A673 (cell line): ENCODE results near the gene ULK4. TPM values are rescaled to one million over a fixed set of nuclear protein-coding genes. Genes with fewer than 3 reads are reported as not detected.
A peak's percentile ranks its signal among the peaks of the same experiment; 100 is the strongest.

ENCODE experiments used
- BruUV-seq: library from RNA; stranded (reverse); fragments of 400-500 nt; replicated peaks from 2 replicates; lab custom pipeline; 2021; lab: Mats Ljungman, UMichigan
- CTCF ChIA-PET: fragments of 300-600 bp; sonication (Branson Sonifier 250); formaldehyde crosslinking; loops from one replicate; lab custom pipeline; 2022; ENCODE audit warnings: antibody characterized with exemption; lab: Charles Lee
- POLR2A ChIA-PET: fragments of 300-600 bp; sonication (Branson Sonifier 250); formaldehyde crosslinking; loops from one replicate; lab custom pipeline; 2022; ENCODE audit warnings: antibody characterized with exemption; ENCODE audit not compliant: low non-redundant PET; lab: Charles Lee
- DNase-seq: peaks from one replicate; pipeline ENCODE4 v3.0.0-alpha.2; 2015; ENCODE audit warnings: low spot score
- H3K27ac ChIP-seq: fragments of 200-600 bp; sonication (generic); 2 replicates; pipeline ENCODE4 v1.5.1; 2016; ENCODE audit warnings: mixed run types, low read depth, mild to moderate bottlenecking, mixed read lengths, antibody characterized with exemption, low read length; ENCODE audit not compliant: poor library complexity, severe bottlenecking
- H3K27me3 ChIP-seq: fragments of 200-600 bp; sonication (generic); replicated peaks from 2 replicates; pipeline ENCODE4 v1.6.1; 2017; ENCODE audit warnings: mixed run types, low read depth, mild to moderate bottlenecking, mixed read lengths, antibody characterized with exemption, low read length; ENCODE audit not compliant: insufficient read depth, poor library complexity
- H3K36me3 ChIP-seq: fragments of 200-600 bp; sonication (generic); 2 replicates; pipeline ENCODE4 v1.6.1; 2016; ENCODE audit warnings: mixed run types, mild to moderate bottlenecking, mixed read lengths, antibody characterized with exemption, low read length; ENCODE audit not compliant: insufficient read depth, poor library complexity, severe bottlenecking
- H3K4me1 ChIP-seq: fragments of 200-600 bp; sonication (generic); 2 replicates; pipeline ENCODE4 v1.6.1; 2017; ENCODE audit warnings: mixed run types, mild to moderate bottlenecking, mixed read lengths, antibody characterized with exemption, low read length; ENCODE audit not compliant: insufficient read depth, poor library complexity, severe bottlenecking
- H3K4me3 ChIP-seq: fragments of 200-600 bp; sonication (generic); 2 replicates; pipeline ENCODE4 v1.5.1; 2016; ENCODE audit warnings: low read depth, mixed run types, mild to moderate bottlenecking, mixed read lengths, low read length; ENCODE audit not compliant: poor library complexity, severe bottlenecking
- H3K9me3 ChIP-seq: fragments of 200-600 bp; sonication (generic); 2 replicates; pipeline ENCODE4 v1.6.1; 2016; ENCODE audit warnings: mixed run types, low read depth, mild to moderate bottlenecking, mixed read lengths, antibody characterized with exemption, low read length; ENCODE audit not compliant: poor library complexity, severe bottlenecking
- EZH2 ChIP-seq: fragments of 200-600 bp; sonication (generic); IDR thresholded peaks from 2 replicates; pipeline ENCODE4 v1.6.1; 2017; ENCODE audit warnings: borderline replicate concordance, low read depth, mild to moderate bottlenecking, mixed read lengths, antibody characterized with exemption, low read length; ENCODE audit not compliant: poor library complexity, severe bottlenecking
- intact Hi-C: fragments of 100-400 bp; cut with micrococcal nuclease; formaldehyde crosslinking; loops from one replicate; pipeline ENCODE4 v1.10.0; 2022; ENCODE audit not compliant: unreplicated experiment
- total RNA-seq: library from RNA; stranded (reverse); gene quantifications from 2 replicates; pipeline ENCODE4 v1.2.3, GENCODE V29; 2021
- TF ChIP-seq, protein P1 (sequence below): fragments of 300-800, 200-600 bp; sonication (generic); conservative IDR thresholded peaks from 2 replicates; pipeline ENCODE4 v1.5.1; 2017; ENCODE audit warnings: low read depth, mild to moderate bottlenecking, antibody characterized with exemption, low read length, moderate library complexity, mixed read lengths

The ULK4 gene
- total RNA-seq, 1 experiment from 2014 or later: 7.4 TPM

DNA sequence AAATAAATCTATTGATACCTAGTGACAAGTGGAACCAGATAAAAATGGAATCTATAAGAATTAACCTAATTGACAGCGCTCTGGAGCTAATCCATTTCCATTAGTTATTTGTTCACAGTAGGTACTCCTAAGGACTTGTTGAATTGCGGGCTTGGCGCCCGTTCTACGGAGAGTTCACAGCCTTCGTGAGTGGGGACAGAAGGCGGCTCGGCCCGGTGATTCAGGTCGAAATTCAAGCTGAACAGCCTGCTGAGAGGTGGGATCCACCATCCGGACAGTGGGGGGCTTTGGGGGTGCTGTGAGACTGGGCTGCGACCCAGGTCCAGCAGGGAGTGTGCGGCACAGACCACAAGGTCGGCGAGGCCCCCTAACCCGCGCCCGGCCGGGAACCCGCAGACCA lies 763.4 kb downstream of the ULK4 start:
- BruUV-seq: no TSS peak
- Histone ChIP-seq H3K27ac (peak overlapping the region; percentile 88), H3K4me1 (peaks cover 6% of the 10 kb centered on the region), H3K36me3 (no peaks in the 10 kb centered on the region), H3K4me3 (peak overlapping the region; percentile 75), H3K9me3 (no peaks in the 10 kb centered on the region), H3K27me3 (peaks cover 8% of the 10 kb centered on the region)
- intact Hi-C loops: no loop called here
- TF ChIP-seq EZH2: no peak
- TF ChIP-seq, protein P1, sequence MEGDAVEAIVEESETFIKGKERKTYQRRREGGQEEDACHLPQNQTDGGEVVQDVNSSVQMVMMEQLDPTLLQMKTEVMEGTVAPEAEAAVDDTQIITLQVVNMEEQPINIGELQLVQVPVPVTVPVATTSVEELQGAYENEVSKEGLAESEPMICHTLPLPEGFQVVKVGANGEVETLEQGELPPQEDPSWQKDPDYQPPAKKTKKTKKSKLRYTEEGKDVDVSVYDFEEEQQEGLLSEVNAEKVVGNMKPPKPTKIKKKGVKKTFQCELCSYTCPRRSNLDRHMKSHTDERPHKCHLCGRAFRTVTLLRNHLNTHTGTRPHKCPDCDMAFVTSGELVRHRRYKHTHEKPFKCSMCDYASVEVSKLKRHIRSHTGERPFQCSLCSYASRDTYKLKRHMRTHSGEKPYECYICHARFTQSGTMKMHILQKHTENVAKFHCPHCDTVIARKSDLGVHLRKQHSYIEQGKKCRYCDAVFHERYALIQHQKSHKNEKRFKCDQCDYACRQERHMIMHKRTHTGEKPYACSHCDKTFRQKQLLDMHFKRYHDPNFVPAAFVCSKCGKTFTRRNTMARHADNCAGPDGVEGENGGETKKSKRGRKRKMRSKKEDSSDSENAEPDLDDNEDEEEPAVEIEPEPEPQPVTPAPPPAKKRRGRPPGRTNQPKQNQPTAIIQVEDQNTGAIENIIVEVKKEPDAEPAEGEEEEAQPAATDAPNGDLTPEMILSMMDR: no peak
- DNase-seq: peak; percentile 7
- ChIA-PET POLR2A (no interaction called here), CTCF (no interaction called here)

DNA sequence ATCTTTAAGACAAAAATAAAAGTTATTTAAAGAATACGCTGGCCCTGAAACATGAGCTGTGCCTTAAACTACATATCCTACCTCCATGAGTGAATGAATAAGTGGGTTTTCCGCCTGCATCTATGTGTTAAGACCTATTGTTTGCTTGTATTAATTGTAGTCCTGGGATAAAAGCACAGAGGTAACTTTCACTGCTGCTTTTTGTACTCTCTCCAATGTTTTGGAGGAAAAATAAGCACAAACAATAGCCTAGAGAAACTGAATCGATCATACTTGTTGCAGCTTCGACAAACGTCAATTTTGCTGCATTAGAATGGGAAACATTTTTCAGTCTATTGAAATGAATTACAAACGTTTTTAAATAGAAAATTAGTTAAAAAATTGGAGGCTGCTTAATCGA lies 763.9 kb downstream of the ULK4 start:
- CTCF ChIA-PET: no interaction called here
- intact Hi-C loops: no loop called here
- H3K36me3 ChIP-seq: no peaks in the 10 kb centered on the region

More for the DNA sequence above, 763.9 kb downstream of the ULK4 start:
- H3K9me3 ChIP-seq: no peaks in the 10 kb centered on the region
- peaks cover 8% of the 10 kb centered on the region for H3K27me3 ChIP-seq
- no peak overlapping the region for H3K27ac ChIP-seq
- peaks cover 6% of the 10 kb centered on the region for H3K4me1 ChIP-seq
- POLR2A ChIA-PET: no interaction called here
- DNase-seq: no peak
- TF ChIP-seq, protein P1: no peak
- no peak for TF ChIP-seq EZH2
- no TSS peak for BruUV-seq
- H3K4me3 ChIP-seq: no peak overlapping the region

Other genes with a start within 250 kb of the ULK4 start
- 16.3 and 21.1 TPM in 2 replicates for gene TRAK1, start 129.3 kb upstream of the ULK4 start, total RNA-seq